ENCODE results near the gene HPGD. TPM values are rescaled to one million over a fixed set of nuclear protein-coding genes. Genes with fewer than 3 reads are reported as not detected.

Gene HPGD
- total and polyA plus RNA-seq, 5 experiments from 2014 or later = 6.8 to 16.1 (median 10.6) TPM

GRCh38 chr4:174454815-174455473 is 67.3 kb downstream of the HPGD start:
- POLR2A ChIA-PET = no interaction called here
- H3K27me3 Mint-ChIP-seq = peaks cover 0 to 6% (median 3%) of the 10 kb centered on the region in 5 donors
- H3K36me3 Mint-ChIP-seq = no peaks in the 10 kb centered on the region
- H3K4me3 Mint-ChIP-seq = no peak overlapping the region
- H3K9me3 Mint-ChIP-seq = no peaks in the 10 kb centered on the region
- no peak for ATAC-seq
- H3K27ac Mint-ChIP-seq = no peak overlapping the region
- no peak for DNase-seq
- H3K4me1 Mint-ChIP-seq = no peaks in the 10 kb centered on the region

DNA sequence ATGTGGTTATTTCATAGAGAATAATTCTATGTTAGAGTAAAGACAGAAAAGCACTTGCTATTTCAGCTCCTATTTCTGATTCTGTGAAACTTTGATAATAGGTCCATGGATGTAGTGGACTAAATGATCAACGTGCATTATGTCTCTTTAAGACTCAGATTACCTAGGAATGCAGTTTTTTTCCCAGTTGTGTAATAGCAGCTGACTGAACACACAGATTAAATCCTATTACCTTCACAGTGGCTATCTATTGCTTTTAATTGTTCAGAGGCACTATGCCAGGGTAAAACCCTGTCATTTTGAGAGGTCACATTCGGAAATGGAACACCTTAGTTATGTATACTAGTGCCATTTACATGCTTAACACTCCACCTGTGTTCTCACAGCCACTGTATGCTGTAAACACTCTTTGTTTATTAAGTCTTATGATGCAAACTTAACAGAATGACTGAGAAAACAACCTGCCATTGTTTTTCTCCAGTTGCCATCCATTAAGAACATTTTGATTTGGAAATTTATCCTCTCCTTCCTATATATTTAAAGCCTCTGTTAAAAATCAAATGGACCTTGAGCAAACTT is 70.5 kb downstream of the HPGD start:
- ATAC-seq (no peak), DNase-seq (no peak)
- POLR2A ChIA-PET = no interaction called here
- no peak overlapping the region for H3K27ac Mint-ChIP-seq
- no peak overlapping the region for H3K4me3 Mint-ChIP-seq
- peaks cover 0 to 4% (median under 1%) of the 10 kb centered on the region in 4 donors for H3K4me1 Mint-ChIP-seq
- no peaks in the 10 kb centered on the region for H3K9me3 Mint-ChIP-seq
- no peaks in the 10 kb centered on the region for H3K36me3 Mint-ChIP-seq
- H3K27me3 Mint-ChIP-seq = peaks cover 0 to 4% (median 0%) of the 10 kb centered on the region in 5 donors

DNA sequence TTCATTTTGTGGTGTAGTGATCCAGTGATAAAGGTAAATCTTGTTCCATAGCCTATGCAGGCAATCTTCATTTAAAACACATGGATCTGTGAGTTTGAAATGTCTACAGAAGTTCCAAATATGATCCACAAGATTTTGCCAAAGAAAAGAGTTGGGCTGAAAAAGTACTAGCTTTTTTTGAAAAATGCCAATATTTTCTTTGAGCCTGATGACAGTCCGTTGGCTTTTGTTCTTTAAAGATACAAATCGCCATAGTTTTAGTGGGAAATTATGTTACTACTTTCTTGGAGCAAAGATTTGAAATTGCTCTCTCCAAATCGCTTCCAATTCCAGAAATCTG is 71.5 kb downstream of the HPGD start:
- ATAC-seq (no peak), DNase-seq (no peak)
- Mint-ChIP-seq H3K4me1 (peaks cover 0 to 12% (median 1%) of the 10 kb centered on the region in 4 donors), H3K36me3 (no peaks in the 10 kb centered on the region), H3K9me3 (peaks cover 0 to 10% (median 0%) of the 10 kb centered on the region in 9 donors), H3K27me3 (peaks cover 0 to 1% (median 0%) of the 10 kb centered on the region in 5 donors), H3K27ac (no peak overlapping the region), H3K4me3 (no peak overlapping the region)
- POLR2A ChIA-PET = no interaction called here

GRCh38 chr4:174449944-174450785 is 72.1 kb downstream of the HPGD start:
- H3K27ac Mint-ChIP-seq = no peak overlapping the region
- peaks cover 0 to 11% (median 0%) of the 10 kb centered on the region in 9 donors for H3K9me3 Mint-ChIP-seq
- DNase-seq (no peak), ATAC-seq (no peak)
- H3K27me3 Mint-ChIP-seq = peaks cover 0 to 1% (median 0%) of the 10 kb centered on the region in 5 donors
- POLR2A ChIA-PET = no interaction called here
- H3K36me3 Mint-ChIP-seq = no peaks in the 10 kb centered on the region
- H3K4me3 Mint-ChIP-seq = no peak overlapping the region
- peaks cover 0 to 12% (median 1%) of the 10 kb centered on the region in 4 donors for H3K4me1 Mint-ChIP-seq

GRCh38 chr4:174449152-174449551 is 73.1 kb downstream of the HPGD start:
- DNase-seq (no peak), ATAC-seq (no peak)
- Mint-ChIP-seq H3K27me3 (peaks cover 0 to 1% (median 0%) of the 10 kb centered on the region in 5 donors), H3K4me1 (peaks cover 0 to 12% (median 1%) of the 10 kb centered on the region in 4 donors), H3K36me3 (no peaks in the 10 kb centered on the region), H3K4me3 (no peak overlapping the region), H3K9me3 (peaks cover 0 to 11% (median 0%) of the 10 kb centered on the region in 9 donors), H3K27ac (no peak overlapping the region)
- POLR2A ChIA-PET = no interaction called here

GRCh38 chr4:174444390-174444789 is 77.9 kb downstream of the HPGD start:
- no peaks in the 10 kb centered on the region for H3K36me3 Mint-ChIP-seq

More at GRCh38 chr4:174444390-174444789, 77.9 kb downstream of the HPGD start:
- Mint-ChIP-seq H3K4me3 (no peak overlapping the region), H3K9me3 (peaks cover 0 to 11% (median 1%) of the 10 kb centered on the region in 9 donors), H3K27me3 (peaks cover 0 to 6% (median 0%) of the 10 kb centered on the region in 5 donors), H3K4me1 (peaks cover 0 to 12% (median 1%) of the 10 kb centered on the region in 4 donors), H3K27ac (no peak overlapping the region)
- ATAC-seq = no peak
- POLR2A ChIA-PET = no interaction called here
- DNase-seq = no peak

Other genes with a start within 250 kb of the HPGD start
- gene FBXO8, start 238.8 kb downstream of the HPGD start, total RNA-seq = 10 to 100 TPM; 21.9 to 25.4 TPM
- gene FBXO8, start 238.8 kb downstream of the HPGD start, polyA plus RNA-seq = 10 to 100 TPM; 11.0 to 15.4 (median 11.7) TPM
- 10 to 100 TPM; 21.2 to 23.4 TPM for gene CEP44, start 238.6 kb downstream of the HPGD start, total RNA-seq
- 1 to 10 TPM; 6.6 to 7.6 (median 6.7) TPM for gene CEP44, start 238.6 kb downstream of the HPGD start, polyA plus RNA-seq